SKM-1 (cell line): ENCODE data around the gene C9orf152.
"Not testable (repeated sequence)": the region's sequence is repeated elsewhere in the genome, so short reads cannot be mapped to it uniquely, and the experiment has no call there.

Experiments used
- DNase-seq: peaks from one replicate; lab custom pipeline; 2025; ENCODE audit not compliant: unreplicated experiment; lab: John Stamatoyannopoulos, UW

The C9orf152 gene, protein sequence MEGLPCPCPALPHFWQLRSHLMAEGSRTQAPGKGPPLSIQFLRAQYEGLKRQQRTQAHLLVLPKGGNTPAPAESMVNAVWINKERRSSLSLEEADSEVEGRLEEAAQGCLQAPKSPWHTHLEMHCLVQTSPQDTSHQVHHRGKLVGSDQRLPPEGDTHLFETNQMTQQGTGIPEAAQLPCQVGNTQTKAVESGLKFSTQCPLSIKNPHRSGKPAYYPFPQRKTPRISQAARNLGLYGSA

DNA sequence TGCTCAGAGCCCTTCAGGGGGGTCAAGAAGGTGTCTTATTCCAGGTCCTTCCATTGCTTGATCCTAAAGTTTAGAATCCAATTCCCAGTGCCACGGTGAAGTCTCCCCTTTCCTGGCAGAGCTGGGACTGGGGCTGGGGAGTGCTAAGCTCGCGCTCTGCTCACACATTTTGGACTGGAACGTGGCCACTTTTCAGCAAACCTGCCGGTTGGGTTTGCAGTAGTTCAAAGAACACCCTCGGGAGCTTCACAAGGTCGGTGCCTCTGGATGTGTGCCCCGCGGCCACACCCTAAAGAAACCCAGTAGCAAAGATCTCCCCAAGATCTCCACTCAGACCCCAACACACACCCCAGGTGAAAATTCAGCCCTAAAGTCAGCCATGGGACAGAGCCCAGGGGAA lies at the start of gene C9orf152:
Gene C9orf152, minus strand, starts transcription at position 129 of the 400 bp plus-strand sequence. CDS start 580 bp downstream, outside the sequence.
- DNase-seq = no peak

DNA sequence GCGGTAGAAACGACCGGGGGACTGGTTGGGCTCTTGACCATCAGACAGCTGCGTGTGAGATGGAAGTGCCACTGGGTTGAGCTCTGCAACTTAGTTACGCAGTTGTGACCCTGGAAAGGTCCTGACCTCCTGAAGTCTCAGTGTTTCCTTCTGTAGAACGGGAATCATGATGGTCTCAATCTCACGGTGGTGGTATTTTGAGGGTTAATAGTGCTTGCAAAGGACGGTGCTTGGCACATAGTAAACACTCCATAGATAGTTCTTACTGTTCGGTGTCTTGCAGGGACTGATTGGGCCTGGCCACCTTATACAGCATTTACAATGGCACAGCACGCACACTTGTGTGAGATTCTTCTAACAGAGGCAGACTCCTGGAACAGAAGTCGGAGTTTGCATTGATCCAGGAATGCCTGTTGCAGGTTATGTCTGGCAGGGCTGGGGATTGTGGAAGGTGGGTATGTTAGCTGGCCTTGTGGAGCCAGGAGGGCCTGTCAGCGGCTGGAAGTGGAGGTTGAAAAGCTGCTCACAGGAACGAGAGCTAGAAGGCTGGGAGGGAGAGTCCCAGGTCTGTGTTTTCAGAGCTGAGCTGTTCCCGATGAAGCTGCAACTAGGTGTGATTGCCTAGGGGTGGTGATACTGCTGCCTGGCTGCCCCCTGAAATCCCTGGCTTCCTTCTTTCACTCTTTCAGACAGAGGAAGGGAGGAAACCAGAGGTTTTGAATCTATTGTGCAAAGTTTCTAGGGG lies 49.3 kb upstream of the C9orf152 start:
- no peak for DNase-seq

DNA sequence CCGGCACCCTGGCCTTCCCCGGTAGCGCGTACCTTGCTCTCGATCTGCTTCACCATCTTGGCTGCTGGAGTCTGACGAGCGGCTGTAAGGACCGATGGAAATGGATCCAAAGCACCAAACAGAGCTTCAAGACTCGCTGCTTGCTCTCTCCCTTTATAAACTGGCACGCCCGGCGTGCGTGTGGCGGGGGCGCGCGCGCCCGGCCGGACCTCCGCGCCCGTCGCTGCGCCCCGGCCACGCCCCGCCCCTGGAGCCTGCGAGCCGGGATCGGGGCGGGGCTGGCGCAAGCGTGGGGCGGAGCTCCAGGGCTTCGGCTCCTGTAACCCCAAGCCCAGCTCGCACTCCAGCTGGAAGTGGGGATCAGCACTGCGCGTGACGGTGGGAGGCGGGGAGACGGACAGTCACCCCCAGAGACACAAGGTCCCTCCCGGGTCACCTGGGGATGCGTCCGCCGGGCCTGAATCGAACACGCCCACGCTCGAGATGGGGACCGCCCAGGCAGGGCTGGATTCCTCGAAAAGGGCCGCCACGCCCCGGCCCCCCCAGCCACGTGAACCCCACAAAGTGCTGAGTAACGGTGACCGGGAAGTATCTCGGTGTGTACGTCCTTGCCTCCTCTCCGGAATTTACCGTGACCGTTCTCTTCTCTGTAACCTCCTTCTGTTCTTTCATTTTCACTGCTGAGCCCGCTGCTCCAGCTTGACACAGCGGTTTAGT lies 48.6 kb upstream of the C9orf152 start, which contains the start of gene TXN:
Gene TXN, minus strand, starts transcription at position 128 of the 717 bp plus-strand sequence. Its CDS starts 72 bp downstream, at position 56.
- DNase-seq = peak; percentile 44

DNA sequence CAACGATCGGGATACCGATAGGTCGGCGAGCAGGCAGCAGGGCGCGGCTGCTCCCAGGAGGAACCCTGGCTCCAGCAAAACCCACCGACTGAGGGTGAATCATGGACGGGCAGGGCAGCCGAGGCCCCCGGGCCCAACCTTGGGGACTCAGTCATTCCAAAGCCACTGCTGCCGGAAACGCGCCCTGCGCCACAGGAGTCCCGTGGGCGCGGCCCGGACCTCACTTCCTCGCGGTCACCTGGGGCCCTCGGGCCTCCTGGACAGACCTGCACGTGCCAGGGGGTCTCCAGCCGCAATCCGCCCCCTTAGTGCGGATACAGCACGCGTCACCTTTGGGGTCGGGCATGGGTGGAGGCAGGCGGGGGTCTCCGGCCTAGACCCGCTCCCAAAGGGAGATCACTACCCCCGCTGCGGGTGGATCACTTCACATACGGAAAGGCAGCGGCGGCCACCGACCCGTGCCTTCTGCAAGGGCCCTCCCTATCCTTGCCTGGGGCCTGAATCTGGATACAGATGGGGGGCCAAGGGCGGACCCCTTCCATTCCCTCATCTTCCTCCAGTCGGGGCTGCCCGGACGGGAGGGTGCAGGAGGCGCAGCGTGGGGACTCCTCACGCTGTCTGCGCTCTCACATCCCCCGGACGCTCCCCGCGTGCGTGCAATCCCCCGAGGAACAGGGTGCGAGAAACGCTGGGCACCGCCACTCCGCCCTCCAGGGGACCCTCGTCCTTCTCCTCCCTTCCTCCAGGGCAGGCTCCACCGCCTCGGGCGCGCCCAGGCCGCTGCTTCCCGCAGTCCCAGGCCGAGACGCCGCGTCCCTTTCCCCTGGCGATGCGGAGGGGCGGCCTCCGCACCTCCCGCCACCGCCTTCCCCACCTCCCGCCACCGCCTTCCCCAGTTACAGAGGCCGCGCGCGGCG lies 47.8 kb upstream of the C9orf152 start:
- no peak for DNase-seq

DNA sequence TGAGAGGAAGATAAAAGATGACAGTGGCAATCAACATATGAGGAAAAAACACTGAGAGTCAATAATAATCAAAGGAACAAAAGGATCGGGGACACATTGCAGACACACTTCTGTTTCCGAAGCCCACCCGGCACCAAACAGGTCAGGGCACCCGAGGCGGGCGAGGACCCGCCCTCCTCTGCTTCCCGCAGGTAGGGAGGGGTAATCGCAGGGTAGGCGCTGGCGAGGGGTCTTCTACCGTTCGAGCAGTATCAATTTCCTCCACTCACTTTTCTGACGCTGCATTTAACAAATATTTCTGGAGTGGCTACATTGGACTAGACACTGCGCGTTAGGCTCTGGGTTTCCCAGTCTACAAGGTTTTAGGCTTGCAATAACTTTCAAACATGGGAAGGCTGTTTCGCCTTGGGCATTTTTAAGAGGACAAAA lies 47.1 kb upstream of the C9orf152 start:
- no peak for DNase-seq

DNA sequence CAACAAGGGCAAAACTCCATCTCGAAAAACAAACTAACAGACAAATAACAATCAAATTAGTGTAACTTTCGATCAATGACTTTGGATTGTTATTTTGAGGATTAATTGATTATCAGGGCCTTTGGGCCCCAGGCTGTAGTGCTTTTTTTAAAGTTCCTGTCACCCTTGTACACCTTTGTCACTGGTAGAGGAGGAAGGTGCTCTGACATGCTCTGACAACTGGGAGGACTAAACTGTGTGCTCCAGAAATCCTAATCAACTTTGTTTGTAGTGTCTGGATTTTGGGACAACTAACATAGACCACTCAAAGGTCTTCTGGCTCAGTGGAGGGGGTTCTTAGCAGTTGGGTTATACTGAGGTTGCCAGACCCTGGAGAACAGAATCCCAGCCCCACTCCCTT lies 46.5 kb upstream of the C9orf152 start:
- no peak for DNase-seq

DNA sequence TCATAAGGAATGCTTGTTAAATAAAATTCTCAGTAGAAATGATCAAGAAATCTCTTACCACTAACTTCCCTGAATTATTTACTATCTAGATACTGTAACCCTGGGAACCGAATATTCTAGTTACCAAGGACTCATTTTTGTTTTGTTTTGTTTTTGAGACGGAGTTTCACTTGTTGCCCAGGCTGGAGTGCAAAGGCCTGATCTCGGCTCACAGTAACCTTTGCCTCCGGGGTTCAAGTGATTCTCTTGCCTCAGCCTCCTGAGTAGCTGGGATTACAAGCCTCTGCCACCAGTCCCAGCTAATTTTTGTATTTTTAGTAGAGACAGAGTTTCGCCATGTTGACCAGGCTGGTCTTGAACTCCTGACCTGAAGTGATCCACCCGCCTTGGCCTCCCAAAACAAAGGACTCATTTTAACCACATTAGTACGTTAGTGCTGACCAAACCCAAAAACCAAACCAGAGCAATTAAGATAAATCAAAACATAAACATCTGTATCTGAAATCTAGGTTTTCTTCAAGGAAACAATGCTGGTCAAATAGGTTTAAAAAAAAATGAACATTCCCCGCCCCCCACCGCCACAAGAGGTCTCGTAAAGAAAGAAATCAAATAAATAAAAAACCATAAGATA lies 44.7 kb upstream of the C9orf152 start:
- DNase-seq = no peak

DNA sequence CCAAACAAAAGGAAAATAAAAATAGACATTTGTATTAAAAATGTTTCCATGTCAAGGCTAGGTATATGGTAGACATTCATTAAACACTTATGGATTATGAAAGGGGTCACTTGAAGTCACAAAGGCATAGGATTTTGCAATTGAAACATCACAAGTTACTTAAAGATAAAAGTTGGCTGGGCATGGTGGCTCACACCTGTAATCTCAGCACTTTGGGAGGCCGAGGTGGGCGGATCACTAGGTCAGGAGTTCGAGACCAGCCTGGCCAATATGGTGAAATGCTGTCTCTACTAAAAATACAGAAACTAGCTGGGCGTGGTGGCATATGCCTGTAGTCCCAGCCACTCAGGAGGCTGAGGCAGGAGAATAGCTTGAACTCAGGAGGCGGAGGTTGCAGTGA lies 43.8 kb upstream of the C9orf152 start:
- not testable (repeated sequence) for DNase-seq

DNA sequence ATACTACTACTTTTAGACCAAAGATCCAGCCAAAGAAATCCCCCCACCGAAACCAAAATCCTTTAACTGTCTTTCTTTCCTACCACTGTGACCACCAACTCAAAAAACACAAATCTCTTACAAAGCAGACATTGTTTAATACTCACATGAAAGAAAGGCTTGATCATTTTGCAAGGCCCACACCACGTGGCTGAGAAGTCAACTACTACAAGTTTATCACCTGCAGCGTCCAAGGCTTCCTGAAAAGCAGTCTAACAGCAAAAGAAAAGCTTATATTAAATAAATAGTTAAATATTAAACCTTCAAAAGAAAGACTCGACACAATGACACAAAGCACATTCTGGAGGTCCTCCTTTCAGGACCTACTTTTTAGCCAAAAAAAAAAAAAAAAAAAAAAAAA lies 43.3 kb upstream of the C9orf152 start:
- no peak for DNase-seq

DNA sequence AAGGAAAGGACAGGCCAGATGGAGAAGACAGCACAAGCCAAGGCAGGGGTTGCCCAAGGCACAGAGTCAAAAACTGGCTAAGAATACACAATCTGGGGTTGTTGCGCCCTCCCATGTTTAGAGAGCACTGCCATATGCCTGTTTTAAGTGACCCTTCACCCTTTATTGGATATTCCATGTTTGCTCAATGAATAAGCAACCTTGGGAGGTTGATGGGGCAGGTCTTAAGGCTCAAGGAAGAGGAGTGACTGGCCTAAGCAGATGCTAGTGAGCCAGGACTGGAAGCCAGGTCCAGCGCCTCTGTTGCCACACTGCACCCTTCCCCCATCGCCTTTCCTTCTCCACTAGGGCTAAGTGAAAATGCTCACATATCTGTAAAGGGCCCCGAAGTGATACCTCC lies 41.6 kb upstream of the C9orf152 start:
- no peak for DNase-seq

DNA sequence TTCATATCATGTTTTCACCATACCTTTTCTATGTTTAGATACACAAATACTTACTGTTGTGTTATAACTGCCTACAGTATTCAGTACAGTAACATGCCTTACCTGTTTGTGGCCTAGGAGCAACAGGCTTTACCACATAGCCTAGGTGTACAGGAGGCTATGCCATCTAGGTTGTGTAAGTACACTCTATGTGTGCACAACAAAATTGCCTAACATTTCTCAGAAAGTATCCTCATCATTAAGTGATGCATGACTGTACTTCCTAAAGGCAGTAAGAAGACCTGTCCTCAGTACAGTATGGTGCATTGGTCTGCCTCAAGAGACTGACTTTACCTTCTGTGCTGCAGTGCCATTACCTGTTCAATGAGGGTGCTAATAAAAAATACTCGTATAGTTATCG lies 40.4 kb upstream of the C9orf152 start:
- DNase-seq = no peak

DNA sequence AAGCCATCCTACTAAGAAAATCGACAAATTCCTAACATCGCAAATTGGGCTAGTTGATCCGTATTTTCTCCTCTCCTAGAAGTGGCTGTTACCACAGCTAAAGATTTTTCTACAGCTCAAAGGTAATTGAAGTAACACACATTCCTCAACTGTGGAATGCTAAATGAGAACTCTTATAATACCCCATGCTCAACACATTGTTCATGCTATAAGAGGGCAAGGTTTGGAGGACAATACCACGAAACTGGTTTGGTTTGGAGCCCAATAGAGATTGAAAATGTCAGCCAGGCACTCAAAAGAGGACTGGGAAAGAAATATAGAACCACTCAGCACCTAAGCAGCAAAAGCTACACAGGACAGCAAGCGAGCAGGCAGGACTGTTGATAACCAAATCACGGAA lies 38.3 kb upstream of the C9orf152 start:
- DNase-seq = no peak

DNA sequence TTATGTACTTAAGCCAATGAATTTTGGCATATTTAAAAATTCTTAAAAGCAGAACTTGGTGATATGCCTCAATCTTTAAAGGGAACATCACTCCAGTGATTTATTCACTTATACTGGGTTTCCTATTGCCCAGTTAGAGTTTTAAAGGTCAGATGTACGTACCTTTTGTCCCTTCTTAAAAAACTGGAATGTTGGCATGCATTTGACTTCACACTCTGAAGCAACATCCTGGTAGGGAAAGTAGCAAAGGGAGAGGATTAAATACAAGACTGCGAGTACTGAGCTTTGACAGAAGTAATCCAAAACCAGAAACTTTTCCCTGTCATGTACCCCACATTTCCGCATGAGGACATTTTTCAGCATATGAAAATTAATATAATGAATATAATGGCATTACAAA lies 36.7 kb upstream of the C9orf152 start:
- no peak for DNase-seq

DNA sequence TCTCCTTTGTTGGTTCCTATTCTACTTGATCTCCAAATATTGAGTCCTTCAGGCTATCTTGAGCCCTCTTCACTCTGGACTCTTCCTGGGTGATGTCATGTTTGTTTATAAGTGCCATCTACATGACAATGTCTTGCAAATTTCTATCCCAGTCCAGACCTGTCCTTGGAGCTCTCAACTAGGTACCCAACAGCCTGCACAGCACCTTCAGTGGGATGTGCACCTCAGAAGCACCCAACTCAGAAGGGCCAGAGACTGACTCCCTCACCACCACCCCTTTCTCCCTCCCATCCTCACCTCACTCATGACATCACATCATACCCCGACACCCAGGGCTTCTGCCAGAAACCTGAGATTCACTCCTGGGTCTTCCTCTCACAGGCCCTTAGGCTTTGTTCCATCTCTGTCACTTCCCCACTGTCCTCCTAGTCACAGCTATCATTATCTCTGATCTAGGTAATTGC lies 33.9 kb upstream of the C9orf152 start:
- DNase-seq = no peak

DNA sequence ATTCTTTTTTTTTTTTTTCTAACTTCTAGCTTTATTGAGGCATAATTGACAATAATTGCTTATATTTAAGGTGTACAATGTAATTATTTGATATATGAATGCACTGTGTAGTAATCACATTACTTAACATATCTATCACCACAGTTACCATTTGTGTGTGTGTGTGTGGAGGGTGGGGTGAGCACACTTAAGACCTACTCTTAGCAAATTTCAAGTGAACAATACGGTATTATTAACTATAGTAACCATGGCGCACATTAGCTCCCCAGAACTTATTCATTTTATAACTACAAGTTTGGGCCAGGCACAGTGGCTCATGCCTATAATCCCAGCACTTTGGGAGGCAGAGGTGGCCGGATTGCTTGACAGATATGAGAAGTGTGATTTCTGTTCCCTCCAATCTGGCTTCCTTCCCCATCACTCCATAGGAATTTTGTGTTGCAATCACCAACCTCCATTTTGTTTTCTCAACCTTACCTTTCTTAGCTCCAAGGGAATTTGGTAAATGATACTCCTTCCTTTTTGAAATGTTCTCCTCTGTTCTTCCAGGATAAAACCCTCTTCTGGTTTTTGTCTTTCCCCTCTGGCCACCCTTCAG lies 33.4 kb upstream of the C9orf152 start:
- DNase-seq = no peak

DNA sequence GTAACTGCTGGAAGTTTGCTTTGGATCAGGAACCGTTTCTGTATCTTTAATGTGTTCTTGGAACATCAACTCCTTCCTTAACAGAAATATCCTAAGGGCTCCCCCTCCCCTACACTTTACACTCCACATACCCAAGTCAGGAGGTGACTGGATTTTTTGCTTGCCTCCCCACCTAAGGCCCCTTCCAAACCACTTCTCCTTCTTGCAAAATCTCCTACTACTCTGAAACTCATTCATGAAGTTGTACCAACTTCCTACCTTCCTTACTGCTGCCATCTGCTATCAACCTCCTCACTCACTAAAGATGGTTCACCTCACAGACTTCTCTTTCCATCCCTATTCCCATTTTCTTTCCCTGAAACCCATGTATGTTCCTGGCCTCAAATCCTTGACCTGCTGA lies 32.2 kb upstream of the C9orf152 start:
- no peak for DNase-seq

DNA sequence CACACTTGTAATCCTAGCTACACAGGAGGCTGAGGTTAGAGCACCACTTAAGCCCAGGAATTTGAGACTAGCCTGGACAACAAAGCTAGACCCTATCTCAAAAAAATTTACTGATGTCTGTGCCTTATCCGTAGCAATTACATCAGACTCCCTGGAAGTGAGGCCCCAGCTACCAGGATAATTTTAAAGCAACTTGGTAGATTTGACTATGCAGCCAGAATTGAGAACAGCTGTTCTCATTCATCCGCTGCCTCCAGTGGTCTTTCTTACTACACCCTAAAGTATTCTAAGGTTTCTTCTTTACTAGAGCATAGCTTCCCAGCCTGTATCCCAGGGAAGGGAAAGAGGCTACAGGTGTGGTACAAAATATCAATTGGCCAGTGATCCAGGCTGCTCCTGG lies 20.4 kb upstream of the C9orf152 start:
- DNase-seq = no peak

DNA sequence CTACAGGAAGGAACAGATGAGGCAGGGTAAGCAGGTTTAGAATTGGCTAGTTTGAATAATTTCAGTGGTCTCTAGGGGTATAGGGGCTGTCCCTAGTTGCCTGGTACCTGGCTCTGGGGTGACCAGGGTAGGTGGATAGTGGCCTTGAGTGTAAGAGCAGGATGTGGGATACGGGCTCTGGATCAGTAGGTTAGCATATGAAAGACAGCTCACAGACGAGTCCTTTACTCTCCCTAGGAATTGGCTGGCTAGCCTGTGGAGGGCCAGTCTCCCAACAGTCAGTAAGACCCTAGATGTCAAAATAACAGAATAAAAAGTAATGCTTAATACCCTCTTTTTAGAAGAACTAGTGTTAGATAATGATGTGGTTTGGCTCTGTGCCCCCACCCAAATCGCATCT lies 16.6 kb upstream of the C9orf152 start:
- DNase-seq = no peak

DNA sequence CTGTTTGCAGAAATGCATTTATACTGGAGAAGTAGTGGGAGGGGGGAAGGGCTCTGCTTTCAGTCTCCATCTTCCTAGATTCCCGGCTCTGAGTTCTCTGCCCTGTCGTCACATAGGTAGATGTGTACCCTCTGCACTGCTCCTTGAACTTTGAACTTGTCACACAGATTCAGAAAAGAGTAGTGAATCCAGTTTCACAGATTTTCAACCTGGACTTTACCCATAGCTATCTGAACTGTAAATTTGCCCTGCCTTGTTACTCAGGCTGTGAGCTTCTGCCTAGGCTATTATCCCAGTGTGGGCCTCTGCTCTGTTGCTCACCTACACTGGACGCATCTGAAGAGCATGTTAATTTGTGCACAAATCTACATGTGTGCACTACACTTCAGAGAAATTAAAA lies 12.8 kb upstream of the C9orf152 start:
- DNase-seq = no peak

DNA sequence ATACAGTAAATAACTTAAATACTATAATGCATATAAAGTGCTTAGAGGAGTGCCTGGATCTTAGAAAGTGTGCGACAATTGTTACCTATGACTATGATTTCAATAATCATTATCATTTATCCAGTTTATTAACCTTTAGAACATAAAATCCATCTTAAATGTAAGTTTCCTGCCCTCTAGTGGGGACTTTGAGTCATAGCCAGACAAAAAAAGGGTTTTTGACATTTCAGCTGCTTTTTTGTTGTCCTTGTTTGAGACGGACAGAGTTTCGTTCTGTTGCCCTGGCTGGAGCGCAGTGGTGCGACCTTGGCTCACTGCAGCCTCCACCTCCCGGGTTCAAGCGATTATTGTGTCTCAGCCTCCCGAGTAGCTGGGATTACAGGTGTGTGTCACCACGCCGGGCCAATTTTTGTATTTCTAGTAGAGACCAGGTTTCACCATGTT lies 9.7 kb upstream of the C9orf152 start:
- DNase-seq = peak; percentile 1
